Measurements from ENCODE around the gene MUC12. TPM values are rescaled to one million over a fixed set of nuclear protein-coding genes. Genes with fewer than 3 reads are reported as not detected.

Gene MUC12
- total and polyA plus RNA-seq, 2 of the 8 experiments (the other 6 are each of a cell fraction or from before 2014, with no cell fraction given), result 7.7 to 16.2 TPM

- no peak overlapping the region for H2BK12ac ChIP-seq (ENCODE audit: low read depth, low read length)
- TF ChIP-seq POLR2AphosphoS5 (IDR thresholded peaks at IDR 0.05; ENCODE audit: low read depth, low read length) (no peak), SIX5 (IDR thresholded peaks at IDR 0.05; ENCODE audit: low read depth, low read length) (no peak), EZH2 (IDR thresholded peaks at IDR 0.05; ENCODE audit: low read depth, low read length, severe bottlenecking) (no peak), PHF8 (conservative IDR thresholded peaks at IDR 0.05; ENCODE audit: low read depth, low read length) (no peak), CTBP2 (IDR thresholded peaks at IDR 0.05; ENCODE audit: borderline replicate concordance, insufficient read depth, insufficient read length, low read length) (no peak), USF2 (IDR thresholded peaks at IDR 0.05; ENCODE audit: low read length) (no peak), RFX5 (IDR thresholded peaks at IDR 0.05; ENCODE audit: borderline replicate concordance, low read depth, low read length) (no peak), JUND (IDR thresholded peaks at IDR 0.05; ENCODE audit: low read length) (no peak), BACH1 (IDR thresholded peaks at IDR 0.05; ENCODE audit: low read length) (no peak), RBBP5 (IDR thresholded peaks at IDR 0.05; ENCODE audit: borderline replicate concordance, low read depth, low read length) (no peak), EGR1 (IDR thresholded peaks at IDR 0.05; ENCODE audit: borderline replicate concordance, low read depth, low read length) (no peak)
These were observed 35.6 kb upstream of the MUC12 start for GRCh38 chr7:100933734-100934133.

More at GRCh38 chr7:100933734-100934133, 35.6 kb upstream of the MUC12 start:
- Histone ChIP-seq H3K14ac (ENCODE audit: insufficient read length) (no peak overlapping the region), H3K23me2 (ENCODE audit: low read depth, low read length) (no peaks in the 10 kb centered on the region), H2BK120ac (replicated peaks; ENCODE audit: low read depth, low read length) (no peak overlapping the region), H3K9me3 (ENCODE audit: insufficient read depth in 2 of 2, low read depth in 1 of 2, low read length in 1 of 2) (peaks cover 6 to 15% of the 10 kb centered on the region in 2 experiments), H2BK20ac (ENCODE audit: low read length) (no peak overlapping the region), H4K91ac (replicated peaks; ENCODE audit: insufficient read length, low read length) (no peak overlapping the region), H3K4ac (replicated peaks; ENCODE audit: insufficient read length, low read depth, low read length) (no peak overlapping the region), H4K8ac (ENCODE audit: extremely low read depth, insufficient read depth, low read length) (no peak overlapping the region), H3K79me1 (ENCODE audit: low read depth, low read length) (no peaks in the 10 kb centered on the region), H2BK5ac (ENCODE audit: low read depth, low read length) (no peak overlapping the region), H3K23ac (ENCODE audit: insufficient read length) (no peak overlapping the region), H3K56ac (replicated peaks; ENCODE audit: insufficient read length, low read depth, low read length) (no peak overlapping the region), H3K36me3 (ENCODE audit: control insufficient read depth in 2 of 4, insufficient read depth in 4 of 4, low read length in 3 of 4) (no peaks in the 10 kb centered on the region), H2BK15ac (ENCODE audit: low read length) (no peak overlapping the region), H3K79me2 (ENCODE audit: control insufficient read depth in 1 of 2, insufficient read depth in 2 of 2, low read length in 2 of 2) (no peaks in the 10 kb centered on the region), H3K4me2 (ENCODE audit: insufficient read depth in 1 of 2, low read depth in 2 of 2, low read length in 2 of 2) (no peak overlapping the region), H3K9ac (replicated peaks in 1 of 4; ENCODE audit: extremely low read depth in 1 of 4, low read depth in 3 of 4, low read length in 3 of 4) (no peak overlapping the region), H3K27ac (ENCODE audit: low read depth, low read length) (no peak overlapping the region), H4K5ac (ENCODE audit: insufficient read length, low read depth, low read length) (no peak overlapping the region), H3K18ac (ENCODE audit: extremely low read depth, low read length) (no peak overlapping the region; the same call in 1 of the 2 replicates), H4K20me1 (replicated peaks in 1 of 2; ENCODE audit: control insufficient read depth in 1 of 2, insufficient read depth in 2 of 2, low read length in 2 of 2) (no peaks in the 10 kb centered on the region), H2AFZ (ENCODE audit: low read length) (no peak overlapping the region), H3K27me3 (replicated peaks in 1 of 4; ENCODE audit: control insufficient read depth in 3 of 4, extremely low read depth in 1 of 4, insufficient read depth in 3 of 4, low read length in 3 of 4) (no peaks in the 10 kb centered on the region), H3K4me3 (ENCODE audit: extremely low read depth in 1 of 4, insufficient read depth in 2 of 4, low read depth in 3 of 4, low read length in 4 of 4) (no peak overlapping the region), H3K4me1 (replicated peaks in 1 of 4; ENCODE audit: control insufficient read depth in 3 of 4, insufficient read depth in 4 of 4, low read length in 3 of 4) (peaks cover 6 to 9% (median 8%) of the 10 kb centered on the region in 4 experiments), H2AK5ac (ENCODE audit: low read depth, low read length) (no peak overlapping the region)
- ChIA-PET CTCF (ENCODE audit: partially characterized antibody) (no interaction called here), POLR2A (ENCODE audit: partially characterized antibody) (interaction anchor here (0.9 kb wide), 1 partner anchor 267 kb away, joined by 3 read pairs; no protein-coding TSS in a partner anchor)
- WGBS, 2 experiments (ENCODE audit: extremely low coverage in 1 of 2, insufficient coverage in 1 of 2, insufficient read length in 1 of 2, insufficient replicate concordance in 2 of 2, low coverage in 1 of 2, low lambda C conversion rate in 2 of 2, missing lambda C conversion rate in 1 of 2), result 78% methylated on average over 4 of the region's 4 CpGs; no CpG with 5 or more reads in 1 of the 2 experiments
- FAIRE-seq (no peak), DNase-seq (ENCODE audit: low read depth in 1 of 2, low spot score in 2 of 2) (peak in 1 of 2 experiments; percentile 62)
